ENCODE measurements around the gene TRIM52. TPM values are rescaled to one million over a fixed set of nuclear protein-coding genes. Genes with fewer than 3 reads are reported as not detected.
A peak's percentile ranks its signal among the peaks of the same experiment; 100 is the strongest.

The TRIM52 gene
- polyA plus RNA-seq, 1 experiment, result 8.7 TPM

DNA sequence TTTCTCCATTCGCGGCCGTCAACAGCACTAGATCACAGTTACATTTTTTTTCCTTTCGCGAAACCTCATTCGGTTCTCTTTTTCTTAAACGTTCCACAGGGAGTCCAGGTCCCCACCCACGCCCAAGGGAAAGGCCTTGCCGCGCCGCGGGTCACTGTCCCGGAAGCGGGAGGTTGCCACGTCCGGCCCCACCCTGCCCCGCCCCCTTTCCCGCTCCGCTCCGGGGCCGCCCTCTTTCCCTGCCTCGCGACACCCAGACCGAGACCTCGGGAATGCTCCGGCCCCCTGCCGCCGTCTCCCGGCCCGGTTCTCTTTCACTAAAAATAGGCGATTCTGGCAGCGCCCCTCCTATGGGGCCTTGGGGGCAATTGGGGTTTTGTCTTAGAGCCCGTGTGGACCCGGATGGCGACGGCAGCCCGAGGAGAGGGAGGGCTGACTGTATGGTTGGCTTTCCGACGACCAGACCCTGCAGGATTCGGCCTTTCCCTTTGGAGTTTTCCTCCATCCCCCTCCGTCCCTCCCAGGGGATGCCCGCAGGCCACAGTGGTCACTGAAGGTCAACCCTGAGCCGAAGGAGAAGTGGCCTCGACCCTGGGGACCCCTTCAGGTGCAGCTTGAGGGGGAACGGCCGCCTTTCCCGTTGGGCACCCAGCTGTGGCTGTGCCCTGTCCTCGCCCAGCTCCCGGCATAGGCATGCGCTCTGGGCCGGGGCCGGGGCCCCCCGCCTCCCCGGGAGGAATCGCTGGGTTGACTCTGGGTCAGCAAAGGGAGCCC is 14.5 kb downstream of the TRIM52 start:
- Histone ChIP-seq H3K9me3 (ENCODE audit: control insufficient read depth, insufficient read depth, low read length) (no peaks in the 10 kb centered on the region; the same call in 1 of the 2 replicates), H3K4me3 (ENCODE audit: low read depth, low read length) (peak overlapping the region; percentile 91), H3K27ac (ENCODE audit: low read depth, low read length) (peak overlapping the region; percentile 96), H3K27me3 (ENCODE audit: control insufficient read depth, insufficient read depth, low read length) (no peaks in the 10 kb centered on the region)
- ChIA-PET POLR2A (interaction anchor here (1.0 kb wide), 1 partner anchor 15 kb away, joined by 10 read pairs; no protein-coding TSS in a partner anchor), CTCF (no interaction called here)
- peak; percentile 54 for DNase-seq (ENCODE audit: low read depth, low spot score)
- TF ChIP-seq, protein P1, sequence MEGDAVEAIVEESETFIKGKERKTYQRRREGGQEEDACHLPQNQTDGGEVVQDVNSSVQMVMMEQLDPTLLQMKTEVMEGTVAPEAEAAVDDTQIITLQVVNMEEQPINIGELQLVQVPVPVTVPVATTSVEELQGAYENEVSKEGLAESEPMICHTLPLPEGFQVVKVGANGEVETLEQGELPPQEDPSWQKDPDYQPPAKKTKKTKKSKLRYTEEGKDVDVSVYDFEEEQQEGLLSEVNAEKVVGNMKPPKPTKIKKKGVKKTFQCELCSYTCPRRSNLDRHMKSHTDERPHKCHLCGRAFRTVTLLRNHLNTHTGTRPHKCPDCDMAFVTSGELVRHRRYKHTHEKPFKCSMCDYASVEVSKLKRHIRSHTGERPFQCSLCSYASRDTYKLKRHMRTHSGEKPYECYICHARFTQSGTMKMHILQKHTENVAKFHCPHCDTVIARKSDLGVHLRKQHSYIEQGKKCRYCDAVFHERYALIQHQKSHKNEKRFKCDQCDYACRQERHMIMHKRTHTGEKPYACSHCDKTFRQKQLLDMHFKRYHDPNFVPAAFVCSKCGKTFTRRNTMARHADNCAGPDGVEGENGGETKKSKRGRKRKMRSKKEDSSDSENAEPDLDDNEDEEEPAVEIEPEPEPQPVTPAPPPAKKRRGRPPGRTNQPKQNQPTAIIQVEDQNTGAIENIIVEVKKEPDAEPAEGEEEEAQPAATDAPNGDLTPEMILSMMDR (IDR thresholded peaks at IDR 0.05; ENCODE audit: low read depth, low read length), result no peak

DNA sequence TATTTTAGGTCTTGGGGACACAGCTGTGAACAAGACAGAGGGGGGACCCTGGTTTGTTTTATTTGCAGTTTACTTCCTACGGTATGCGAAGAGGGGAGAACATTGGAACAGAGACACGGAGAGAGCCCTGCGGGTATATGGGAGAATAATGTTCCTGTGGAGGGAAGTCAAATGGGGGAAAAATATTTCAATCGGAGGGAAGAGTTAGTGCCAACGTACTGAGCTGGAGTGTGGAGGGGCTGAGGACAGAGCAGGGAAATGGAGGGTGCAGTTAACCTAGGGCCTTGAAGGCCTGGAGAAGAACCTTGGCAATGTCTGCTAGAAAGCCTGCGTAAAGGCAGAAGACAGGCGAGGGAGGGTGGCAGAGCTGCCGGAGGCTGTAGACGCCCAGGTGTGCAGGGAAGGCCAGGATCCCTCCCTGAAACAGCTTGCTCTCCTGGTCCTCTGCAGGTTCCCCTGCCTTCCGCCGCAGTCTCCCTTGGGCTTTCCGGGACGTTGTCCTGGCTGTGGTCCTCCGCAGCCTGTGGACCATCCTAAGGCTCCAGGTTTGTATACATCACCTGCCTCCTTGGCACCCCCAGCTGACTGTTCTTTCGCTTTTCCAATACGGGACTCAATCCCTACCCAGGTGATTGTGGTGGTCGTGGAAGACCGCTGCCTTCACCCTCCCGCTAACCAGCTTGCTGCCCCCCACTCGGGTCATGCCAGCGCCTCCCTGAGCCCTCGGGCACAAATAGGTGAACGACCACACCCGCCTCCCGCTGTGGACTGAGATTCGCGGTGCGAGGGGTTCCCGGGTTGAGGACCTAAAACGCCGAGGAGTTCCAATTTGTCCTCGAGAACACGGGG is 15.3 kb downstream of the TRIM52 start:
- DNase-seq (ENCODE audit: low read depth, low spot score), result no peak
- TF ChIP-seq, protein P1 (IDR thresholded peaks at IDR 0.05; ENCODE audit: low read depth, low read length), result no peak
- ChIA-PET CTCF (no interaction called here), POLR2A (interaction anchor here (1.2 kb wide), 1 partner anchor 22 kb away, joined by 4 read pairs; no protein-coding TSS in a partner anchor)
- Histone ChIP-seq H3K27ac (ENCODE audit: low read depth, low read length) (peak overlapping the region; percentile 96), H3K9me3 (ENCODE audit: control insufficient read depth, insufficient read depth, low read length) (no peaks in the 10 kb centered on the region; the same call in 1 of the 2 replicates), H3K27me3 (ENCODE audit: control insufficient read depth, insufficient read depth, low read length) (no peaks in the 10 kb centered on the region), H3K4me3 (ENCODE audit: low read depth, low read length) (peak overlapping the region; percentile 91)

DNA sequence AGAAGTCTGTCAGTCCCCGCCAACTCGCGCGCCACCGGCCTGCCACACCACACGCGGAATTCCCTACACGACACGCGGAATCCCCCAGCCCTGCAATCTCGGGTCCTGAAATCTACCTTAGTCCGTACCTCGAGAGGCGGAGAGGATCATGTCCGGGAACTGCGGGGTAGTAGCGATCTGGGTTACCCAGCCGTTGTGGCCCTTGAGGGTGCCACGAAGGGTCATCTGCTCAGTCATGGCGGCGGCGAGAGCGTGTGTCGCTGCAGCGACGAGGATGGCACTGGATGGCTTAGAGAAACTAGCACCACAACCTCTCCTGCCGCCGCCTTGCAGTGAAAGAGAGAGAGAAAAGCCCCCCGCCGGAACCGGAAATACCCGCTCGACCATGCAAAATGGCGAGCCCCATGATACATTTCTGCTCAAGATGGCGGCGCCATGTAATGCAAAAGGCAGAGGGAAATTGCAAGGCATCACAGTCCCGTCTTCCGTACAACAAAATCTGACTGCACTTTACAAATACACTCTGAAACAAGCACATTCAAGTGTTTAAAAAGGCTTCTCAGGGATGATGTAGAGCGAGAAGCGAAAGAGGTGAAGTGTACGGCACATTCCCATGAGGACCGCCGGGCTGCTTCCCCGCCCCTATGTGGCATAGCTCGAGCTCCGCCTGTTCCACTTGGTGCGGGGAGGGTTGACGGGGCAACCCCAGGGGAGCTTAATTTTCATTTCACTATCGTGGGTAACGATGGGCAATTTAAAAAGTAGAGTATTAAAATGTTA is 17.2 kb downstream of the TRIM52 start, which contains the start of gene RACK1:
RACK1 (minus strand) TSS at position 343 of the 780 bp plus-strand sequence; CDS start at position 237, 106 bp downstream.
- Histone ChIP-seq H3K4me3 (ENCODE audit: low read depth, low read length) (peak within 1 kb of the TSS; percentile 98), H3K9me3 (ENCODE audit: control insufficient read depth, insufficient read depth, low read length) (no peaks in the 10 kb centered on the region; the same call in 1 of the 2 replicates), H3K27me3 (ENCODE audit: control insufficient read depth, insufficient read depth, low read length) (no peaks in the 10 kb centered on the region), H3K27ac (ENCODE audit: low read depth, low read length) (peak within 1 kb of the TSS; percentile 94)
- TF ChIP-seq, protein P1 (IDR thresholded peaks at IDR 0.05; ENCODE audit: low read depth, low read length), result no peak
- DNase-seq (ENCODE audit: low read depth, low spot score), result peak; percentile 67
- ChIA-PET CTCF (no interaction called here), POLR2A (interaction anchor here (0.6 to 2.3 kb wide), 7 partner anchors 9 to 54 kb away, joined by 3 to 24 read pairs (median 3); partner anchors contain the start of genes TRIM41 and TRIM52)

DNA sequence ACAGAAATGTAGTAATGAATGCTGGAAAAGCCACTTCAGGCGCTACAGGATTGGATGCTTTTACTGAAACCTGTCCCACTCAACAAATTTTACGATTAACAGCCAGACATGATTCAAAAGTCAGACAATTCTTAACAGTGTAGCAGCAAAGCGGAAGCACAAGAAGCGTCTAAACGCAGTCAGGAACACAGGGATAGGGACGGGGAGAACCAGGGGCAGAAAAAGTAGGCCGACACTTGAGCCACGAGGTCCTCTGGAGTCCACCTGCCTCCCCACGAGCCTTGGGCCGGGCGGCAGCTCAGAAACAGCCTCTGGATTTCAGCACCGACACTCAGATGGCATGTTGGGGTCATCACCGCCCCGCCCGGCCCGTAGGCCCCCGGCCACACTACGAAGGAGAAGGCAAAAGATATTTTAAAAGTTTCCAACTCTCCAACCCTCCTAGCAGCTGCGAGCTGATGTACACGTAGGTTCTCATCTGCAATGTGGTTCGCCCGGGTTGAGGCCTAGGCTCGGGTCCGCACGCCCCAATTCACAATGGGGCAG is 17.9 kb downstream of the TRIM52 start:
- no peaks in the 10 kb centered on the region; the same call in 1 of the 2 replicates for H3K9me3 ChIP-seq (ENCODE audit: control insufficient read depth, insufficient read depth, low read length)
- TF ChIP-seq, protein P1 (IDR thresholded peaks at IDR 0.05; ENCODE audit: low read depth, low read length), result no peak
- H3K4me3 ChIP-seq (ENCODE audit: low read depth, low read length), result peak overlapping the region; percentile 98
- no peak for DNase-seq (ENCODE audit: low read depth, low spot score)
- ChIA-PET POLR2A (interaction anchor here (0.6 to 2.3 kb wide), 3 partner anchors 14 to 412 kb away, joined by 3 to 24 read pairs (median 3); partner anchors contain the start of gene TRIM41), CTCF (no interaction called here)
- H3K27me3 ChIP-seq (ENCODE audit: control insufficient read depth, insufficient read depth, low read length), result no peaks in the 10 kb centered on the region
- H3K27ac ChIP-seq (ENCODE audit: low read depth, low read length), result peak overlapping the region; percentile 94
